HG03045 (cell line): Measurements from ENCODE around the gene DBN1.

Experiments used
- ATAC-seq: cut with Tn5 transposase; IDR thresholded peaks from one replicate; pipeline ENCODE4 v1.9.1; 2021; ENCODE audit warnings: mild to moderate bottlenecking, moderate library complexity; ENCODE audit not compliant: unreplicated experiment

DBN1 gene

GRCh38 chr5:177473443-177474001, at the start of gene DBN1:
TSS of gene DBN1 (minus strand) at chr5:177473634. CDS start at chr5:177473521, 113 bp downstream.
- ATAC-seq = peak; percentile 39

GRCh38 chr5:177520916-177521513, 47.6 kb upstream of the DBN1 start:
- ATAC-seq = no peak

- no peak for ATAC-seq
These were observed 46.8 kb upstream of the DBN1 start for GRCh38 chr5:177520271-177520670.

- no peak for ATAC-seq
These were observed 46.2 kb upstream of the DBN1 start for GRCh38 chr5:177519463-177520235.

GRCh38 chr5:177516601-177517568, 43.5 kb upstream of the DBN1 start, which contains the start of gene DDX41:
TSS of gene DDX41 (minus strand) at chr5:177516961. CDS start at chr5:177516945, 16 bp downstream.
- ATAC-seq = peak; percentile 80

GRCh38 chr5:177515580-177515979, 42.1 kb upstream of the DBN1 start:
- no peak for ATAC-seq

- no peak for ATAC-seq
These were observed 41.1 kb upstream of the DBN1 start for GRCh38 chr5:177514541-177514940.

- ATAC-seq = no peak
These were observed 40.1 kb upstream of the DBN1 start for GRCh38 chr5:177513500-177513899.

GRCh38 chr5:177512736-177513380, 39.4 kb upstream of the DBN1 start:
- no peak for ATAC-seq

- ATAC-seq = no peak
These were observed 38.6 kb upstream of the DBN1 start for GRCh38 chr5:177511796-177512675.

GRCh38 chr5:177511181-177511580, 37.7 kb upstream of the DBN1 start:
- ATAC-seq = no peak

- ATAC-seq = no peak
These were observed 37.2 kb upstream of the DBN1 start for GRCh38 chr5:177510567-177511053.

GRCh38 chr5:177509991-177510566, 36.6 kb upstream of the DBN1 start:
- ATAC-seq = peak; percentile 4

GRCh38 chr5:177509381-177509951, 36.0 kb upstream of the DBN1 start, which contains the start of gene DOK3:
TSS of gene DOK3 (minus strand) at chr5:177509826. CDS start at chr5:177509540, 286 bp downstream.
- ATAC-seq = peak; percentile 17

- peak; percentile 30 for ATAC-seq
These were observed 35.4 kb upstream of the DBN1 start for GRCh38 chr5:177508837-177509236.

- ATAC-seq = no peak
These were observed 34.8 kb upstream of the DBN1 start for GRCh38 chr5:177508221-177508611.

- ATAC-seq = no peak
These were observed 34.3 kb upstream of the DBN1 start for GRCh38 chr5:177507596-177508220.

GRCh38 chr5:177507165-177507564, 33.7 kb upstream of the DBN1 start:
- no peak for ATAC-seq
